ENCODE data around the gene ADPRH. TPM values are rescaled to one million over a fixed set of nuclear protein-coding genes. Genes with fewer than 3 reads are reported as not detected.

Gene ADPRH
- total RNA-seq, 1 experiment from 2014 or later: 2.8 TPM

- ChIA-PET POLR2A (no interaction called here), CTCF (no interaction called here)
- H3K27me3 Mint-ChIP-seq (ENCODE audit: insufficient read depth, unreplicated experiment): no peaks in the 10 kb centered on the region
- intact Hi-C loops (cut with micrococcal nuclease; ENCODE audit: unreplicated experiment): no loop called here
- no peak overlapping the region for H3K4me3 Mint-ChIP-seq (ENCODE audit: unreplicated experiment)
- BruUV-seq (replicated peaks): no TSS peak
- Histone ChIP-seq H3K9me3 (no peaks in the 10 kb centered on the region), H3K4me1 (no peaks in the 10 kb centered on the region), H3K27me3 (replicated peaks; ENCODE audit: control insufficient read depth, insufficient read depth, low read length) (no peaks in the 10 kb centered on the region), H3K36me3 (ENCODE audit: control insufficient read depth, insufficient read depth, low read length) (no peaks in the 10 kb centered on the region), H3K4me3 (ENCODE audit: low read depth, low read length) (no peak overlapping the region)
- DNase-seq: no peak
- no peaks in the 10 kb centered on the region for H3K36me3 Mint-ChIP-seq (ENCODE audit: insufficient read depth, unreplicated experiment)
- no peaks in the 10 kb centered on the region for H3K9me3 Mint-ChIP-seq (ENCODE audit: unreplicated experiment)
- no peak overlapping the region for H3K27ac Mint-ChIP-seq (ENCODE audit: unreplicated experiment)
- TF ChIP-seq, protein P1, sequence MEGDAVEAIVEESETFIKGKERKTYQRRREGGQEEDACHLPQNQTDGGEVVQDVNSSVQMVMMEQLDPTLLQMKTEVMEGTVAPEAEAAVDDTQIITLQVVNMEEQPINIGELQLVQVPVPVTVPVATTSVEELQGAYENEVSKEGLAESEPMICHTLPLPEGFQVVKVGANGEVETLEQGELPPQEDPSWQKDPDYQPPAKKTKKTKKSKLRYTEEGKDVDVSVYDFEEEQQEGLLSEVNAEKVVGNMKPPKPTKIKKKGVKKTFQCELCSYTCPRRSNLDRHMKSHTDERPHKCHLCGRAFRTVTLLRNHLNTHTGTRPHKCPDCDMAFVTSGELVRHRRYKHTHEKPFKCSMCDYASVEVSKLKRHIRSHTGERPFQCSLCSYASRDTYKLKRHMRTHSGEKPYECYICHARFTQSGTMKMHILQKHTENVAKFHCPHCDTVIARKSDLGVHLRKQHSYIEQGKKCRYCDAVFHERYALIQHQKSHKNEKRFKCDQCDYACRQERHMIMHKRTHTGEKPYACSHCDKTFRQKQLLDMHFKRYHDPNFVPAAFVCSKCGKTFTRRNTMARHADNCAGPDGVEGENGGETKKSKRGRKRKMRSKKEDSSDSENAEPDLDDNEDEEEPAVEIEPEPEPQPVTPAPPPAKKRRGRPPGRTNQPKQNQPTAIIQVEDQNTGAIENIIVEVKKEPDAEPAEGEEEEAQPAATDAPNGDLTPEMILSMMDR (IDR thresholded peaks at IDR 0.05; ENCODE audit: insufficient read depth in 1 of 2, low read depth in 1 of 2, low read length in 1 of 2, severe bottlenecking in 1 of 2, unreplicated experiment in 1 of 2): no peak
- H3K4me1 Mint-ChIP-seq (ENCODE audit: low read depth, unreplicated experiment): no peaks in the 10 kb centered on the region
Observed at GRCh38 chr3:119543147-119543546, 36.1 kb upstream of the ADPRH start.

GRCh38 chr3:119547227-119547626, 32.1 kb upstream of the ADPRH start:
- no peaks in the 10 kb centered on the region for H3K36me3 ChIP-seq (ENCODE audit: control insufficient read depth, insufficient read depth, low read length)
- ChIA-PET POLR2A (no interaction called here), CTCF (no interaction called here)
- H3K9me3 Mint-ChIP-seq (ENCODE audit: unreplicated experiment): no peaks in the 10 kb centered on the region
- H3K4me3 ChIP-seq (ENCODE audit: low read depth, low read length): no peak overlapping the region
- TF ChIP-seq, protein P1 (IDR thresholded peaks at IDR 0.05; ENCODE audit: insufficient read depth in 1 of 2, low read depth in 1 of 2, low read length in 1 of 2, severe bottlenecking in 1 of 2, unreplicated experiment in 1 of 2): no peak
- H3K4me1 ChIP-seq: no peaks in the 10 kb centered on the region
- no peak for DNase-seq
- no peak overlapping the region for H3K27ac Mint-ChIP-seq (ENCODE audit: unreplicated experiment)
- H3K4me3 Mint-ChIP-seq (ENCODE audit: unreplicated experiment): no peak overlapping the region
- H3K27me3 ChIP-seq (replicated peaks; ENCODE audit: control insufficient read depth, insufficient read depth, low read length): no peaks in the 10 kb centered on the region
- H3K9me3 ChIP-seq: no peaks in the 10 kb centered on the region
- no TSS peak for BruUV-seq (replicated peaks)
- no peaks in the 10 kb centered on the region for H3K36me3 Mint-ChIP-seq (ENCODE audit: insufficient read depth, unreplicated experiment)
- intact Hi-C loops (cut with micrococcal nuclease; ENCODE audit: unreplicated experiment): no loop called here
- no peaks in the 10 kb centered on the region for H3K4me1 Mint-ChIP-seq (ENCODE audit: low read depth, unreplicated experiment)
- no peaks in the 10 kb centered on the region for H3K27me3 Mint-ChIP-seq (ENCODE audit: insufficient read depth, unreplicated experiment)

DNA sequence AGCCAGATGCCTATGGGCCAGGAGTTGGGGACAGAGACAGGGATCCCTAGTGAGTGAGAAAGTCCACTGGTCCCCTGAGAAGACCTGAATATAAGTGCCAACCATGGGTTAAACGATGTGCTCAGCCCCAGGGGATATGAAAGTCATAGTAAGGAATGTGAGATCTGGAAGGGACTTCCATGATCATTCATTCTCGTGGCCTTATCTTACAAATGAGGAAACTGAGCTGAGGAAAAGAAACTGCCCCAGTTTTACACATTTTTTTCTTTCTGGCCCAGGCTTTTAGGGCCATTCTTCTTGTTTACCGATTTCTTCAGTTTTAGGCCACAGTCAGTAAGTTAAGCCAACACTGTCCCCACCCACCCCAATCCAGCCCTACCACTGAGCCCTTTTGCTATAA, 31.0 kb upstream of the ADPRH start:
- no peaks in the 10 kb centered on the region for H3K4me1 Mint-ChIP-seq (ENCODE audit: low read depth, unreplicated experiment)
- ChIA-PET CTCF (no interaction called here), POLR2A (no interaction called here)
- no peak for DNase-seq
- H3K27ac Mint-ChIP-seq (ENCODE audit: unreplicated experiment): no peak overlapping the region
- no peak overlapping the region for H3K4me3 ChIP-seq (ENCODE audit: low read depth, low read length)
- no peaks in the 10 kb centered on the region for H3K36me3 ChIP-seq (ENCODE audit: control insufficient read depth, insufficient read depth, low read length)
- H3K36me3 Mint-ChIP-seq (ENCODE audit: insufficient read depth, unreplicated experiment): no peaks in the 10 kb centered on the region
- TF ChIP-seq, protein P1 (IDR thresholded peaks at IDR 0.05; ENCODE audit: insufficient read depth in 1 of 2, low read depth in 1 of 2, low read length in 1 of 2, severe bottlenecking in 1 of 2, unreplicated experiment in 1 of 2): no peak
- H3K4me1 ChIP-seq: no peaks in the 10 kb centered on the region
- BruUV-seq (replicated peaks): no TSS peak
- H3K9me3 ChIP-seq: no peaks in the 10 kb centered on the region
- H3K27me3 Mint-ChIP-seq (ENCODE audit: insufficient read depth, unreplicated experiment): no peaks in the 10 kb centered on the region
- no peak overlapping the region for H3K4me3 Mint-ChIP-seq (ENCODE audit: unreplicated experiment)
- H3K27me3 ChIP-seq (replicated peaks; ENCODE audit: control insufficient read depth, insufficient read depth, low read length): no peaks in the 10 kb centered on the region
- no peaks in the 10 kb centered on the region for H3K9me3 Mint-ChIP-seq (ENCODE audit: unreplicated experiment)
- intact Hi-C loops (cut with micrococcal nuclease; ENCODE audit: unreplicated experiment): no loop called here
